ENCODE results near the gene ZNF740. TPM values are rescaled to one million over a fixed set of nuclear protein-coding genes. Genes with fewer than 3 reads are reported as not detected.

The ZNF740 gene
- total and polyA plus RNA-seq, 2 donors (not counting 1 experiment from before 2014, with no cell fraction given) = 35.9 to 117 TPM

- no peak for TF ChIP-seq CTCF (IDR thresholded peaks at IDR 0.05)
- no peak for TF ChIP-seq EZH2 (IDR thresholded peaks at IDR 0.05; ENCODE audit: borderline replicate concordance, insufficient read depth, low read depth, low read length, poor library complexity, severe bottlenecking)
- Mint-ChIP-seq H3K4me1 (peaks cover 78% of the 10 kb centered on the region), H3K27ac (peak overlapping the region; percentile 32), H3K27me3 (no peaks in the 10 kb centered on the region), H3K9me3 (ENCODE audit: insufficient read depth) (no peaks in the 10 kb centered on the region), H3K4me3 (peak overlapping the region; percentile 58)
- peak overlapping the region; percentile 91 for H3K4me2 ChIP-seq (replicated peaks; ENCODE audit: low read depth, low read length, poor library complexity, severe bottlenecking)
- peaks cover 37% of the 10 kb centered on the region for H4K20me1 ChIP-seq (ENCODE audit: control insufficient read depth, insufficient read depth, low read length, poor library complexity, severe bottlenecking)
- intact Hi-C loops (cut with micrococcal nuclease) = no loop called here
- peak overlapping the region in 1 of 2 donors; percentile 91 for H3K27ac ChIP-seq (ENCODE audit: low read length in 2 of 2)
- H3K4me3 ChIP-seq (ENCODE audit: control extremely low read depth in 1 of 5, extremely low read depth in 1 of 5, insufficient read depth in 1 of 5, low read depth in 2 of 5, low read length in 4 of 5) = no peak overlapping the region
- H3K9me3 ChIP-seq (ENCODE audit: control extremely low read depth in 1 of 3, control insufficient read depth in 2 of 3, insufficient read depth in 1 of 3, low read length in 2 of 3) = no peaks in the 10 kb centered on the region
- peaks cover 4 to 16% of the 10 kb centered on the region in 2 experiments for H3K36me3 ChIP-seq (replicated peaks in 1 of 2; ENCODE audit: control extremely low read depth in 1 of 2, control insufficient read depth in 1 of 2, extremely low read depth in 1 of 2, insufficient read depth in 2 of 2, low read length in 1 of 2)
- H3K79me2 ChIP-seq (ENCODE audit: control insufficient read depth, insufficient read depth, low read length) = peaks cover 83% of the 10 kb centered on the region
- no peaks in the 10 kb centered on the region for H3K27me3 ChIP-seq (replicated peaks in 1 of 4; ENCODE audit: control extremely low read depth in 1 of 4, control insufficient read depth in 3 of 4, insufficient read depth in 4 of 4, low read length in 3 of 4)
- no peak for ATAC-seq (ENCODE audit: low read depth)
- POLR2A ChIA-PET = interaction anchor here (0.6 to 1.4 kb wide), 4 partner anchors 16 to 176 kb away, joined by 3 to 9 read pairs (median 3); partner anchors contain the start of gene SP1
- no peak overlapping the region for H3K9ac ChIP-seq (ENCODE audit: low read length)
- CTCF ChIA-PET = interaction anchor here (0.7 to 15.7 kb wide), 4 partner anchors 8 to 117 kb away, joined by 3 to 201 read pairs (median 6); partner anchors contain the start of gene ITGB7
- peaks cover 95 to 99% of the 10 kb centered on the region in 2 donors for H3K4me1 ChIP-seq (ENCODE audit: control insufficient read depth in 2 of 2, insufficient read depth in 2 of 2, low read length in 2 of 2)
- no peak for DNase-seq
- H2AFZ ChIP-seq (ENCODE audit: insufficient read depth, low read depth, low read length, poor library complexity, severe bottlenecking) = no peak overlapping the region
- no CpG with 5 or more reads among the region's 1 CpG for WGBS (ENCODE audit: insufficient coverage)
These were observed 23.8 kb downstream of the ZNF740 start for GRCh38 chr12:53204351-53204750.

GRCh38 chr12:53205747-53206419 lies 25.4 kb downstream of the ZNF740 start:
- Histone ChIP-seq H3K36me3 (replicated peaks in 1 of 2; ENCODE audit: control extremely low read depth in 1 of 2, control insufficient read depth in 1 of 2, extremely low read depth in 1 of 2, insufficient read depth in 2 of 2, low read length in 1 of 2) (peaks cover 0 to 11% of the 10 kb centered on the region in 2 experiments), H3K27ac (ENCODE audit: low read length in 2 of 2) (peak overlapping the region; percentile 65 to 91), H3K79me2 (ENCODE audit: control insufficient read depth, insufficient read depth, low read length) (peaks cover 93% of the 10 kb centered on the region), H3K9me3 (ENCODE audit: control extremely low read depth in 1 of 3, control insufficient read depth in 2 of 3, insufficient read depth in 1 of 3, low read length in 2 of 3) (no peaks in the 10 kb centered on the region), H3K4me2 (replicated peaks; ENCODE audit: low read depth, low read length, poor library complexity, severe bottlenecking) (peak overlapping the region; percentile 91), H3K4me1 (ENCODE audit: control insufficient read depth in 2 of 2, insufficient read depth in 2 of 2, low read length in 2 of 2) (peaks cover 95 to 99% of the 10 kb centered on the region in 2 donors), H3K27me3 (replicated peaks in 1 of 4; ENCODE audit: control extremely low read depth in 1 of 4, control insufficient read depth in 3 of 4, insufficient read depth in 4 of 4, low read length in 3 of 4) (no peaks in the 10 kb centered on the region), H3K9ac (ENCODE audit: low read length) (peak overlapping the region; percentile 84), H3K4me3 (ENCODE audit: control extremely low read depth in 1 of 5, extremely low read depth in 1 of 5, insufficient read depth in 1 of 5, low read depth in 2 of 5, low read length in 4 of 5) (peak overlapping the region; percentile 68 to 90 (median 73)), H2AFZ (ENCODE audit: insufficient read depth, low read depth, low read length, poor library complexity, severe bottlenecking) (peak overlapping the region; percentile 52), H4K20me1 (ENCODE audit: control insufficient read depth, insufficient read depth, low read length, poor library complexity, severe bottlenecking) (peaks cover 24% of the 10 kb centered on the region)
- no peaks in the 10 kb centered on the region for H3K9me3 Mint-ChIP-seq (ENCODE audit: insufficient read depth)
- ChIA-PET CTCF (interaction anchor here (0.6 to 17.1 kb wide), 8 partner anchors 7 to 1091 kb away, joined by 3 to 721 read pairs (median 6); partner anchors contain the start of genes AAAS, ITGB7, MYG1 and PFDN5), POLR2A (interaction anchor here (0.9 to 1.3 kb wide), 2 partner anchors 25 kb away, joined by 3 to 4 read pairs; partner anchors contain the start of genes CSAD and ZNF740)
- peaks cover 74% of the 10 kb centered on the region for H3K4me1 Mint-ChIP-seq
- WGBS (ENCODE audit: insufficient coverage) = 6% methylated on average over 7 of the region's 7 CpGs
- ATAC-seq (ENCODE audit: low read depth) (peak; percentile 53), DNase-seq (peak; percentile 40)
- no peak for TF ChIP-seq CTCF (IDR thresholded peaks at IDR 0.05)
- no peaks in the 10 kb centered on the region for H3K27me3 Mint-ChIP-seq
- peak overlapping the region; percentile 81 for H3K27ac Mint-ChIP-seq
- intact Hi-C loops (cut with micrococcal nuclease) = loop anchor here (2.0 kb wide), 2 partner anchors 15 to 25 kb away; partner anchors contain the start of genes CSAD and ZNF740
- peak overlapping the region; percentile 82 for H3K4me3 Mint-ChIP-seq

Measured in B cell (primary cell).